Cortex of kidney (tissue), 1 donor: ENCODE data around the gene DENND1C.

Experiments
- DNase-seq: peaks from one replicate; lab custom pipeline; 2025; lab: John Stamatoyannopoulos, UW

DENND1C gene

DNA sequence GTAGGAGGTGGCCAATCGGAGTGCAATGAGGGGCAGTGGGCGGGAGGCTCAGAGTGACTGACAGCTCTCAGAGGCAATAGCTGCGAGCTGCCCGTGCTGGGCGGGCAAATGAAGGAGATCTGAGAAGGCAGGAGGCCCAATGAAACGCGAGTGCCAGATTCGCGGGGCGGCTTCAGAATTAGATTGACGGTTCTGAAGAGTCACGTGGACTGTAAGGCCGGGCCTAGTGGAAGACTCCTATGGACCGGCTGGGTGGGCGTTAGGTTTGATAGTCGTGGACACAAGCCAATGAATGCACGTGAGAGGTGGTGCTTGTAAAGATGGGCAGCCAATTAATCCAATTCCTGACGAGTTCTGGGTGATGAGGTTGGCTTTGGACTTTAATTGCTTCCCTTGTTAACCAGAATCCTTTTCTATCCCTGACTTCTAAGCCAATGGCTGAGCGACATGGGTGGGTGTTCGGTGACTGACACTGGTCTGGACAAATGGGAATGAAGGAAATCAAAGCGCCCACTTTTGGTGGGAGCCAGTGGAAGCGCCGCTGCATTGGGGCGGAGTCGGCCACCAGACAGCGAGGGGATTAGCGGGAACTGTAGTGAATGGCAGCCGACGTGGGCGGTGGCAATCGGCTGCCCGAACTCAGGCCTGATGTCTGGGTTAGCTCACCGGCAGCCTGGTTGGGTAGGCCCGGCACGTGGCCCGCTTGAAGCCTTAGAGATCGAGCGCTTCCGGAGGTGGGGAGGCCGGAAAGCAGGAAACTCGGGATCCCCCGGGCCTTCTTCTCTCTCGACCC lies 56.5 kb downstream of the DENND1C start:
- DNase-seq, result peak; percentile 81

DNA sequence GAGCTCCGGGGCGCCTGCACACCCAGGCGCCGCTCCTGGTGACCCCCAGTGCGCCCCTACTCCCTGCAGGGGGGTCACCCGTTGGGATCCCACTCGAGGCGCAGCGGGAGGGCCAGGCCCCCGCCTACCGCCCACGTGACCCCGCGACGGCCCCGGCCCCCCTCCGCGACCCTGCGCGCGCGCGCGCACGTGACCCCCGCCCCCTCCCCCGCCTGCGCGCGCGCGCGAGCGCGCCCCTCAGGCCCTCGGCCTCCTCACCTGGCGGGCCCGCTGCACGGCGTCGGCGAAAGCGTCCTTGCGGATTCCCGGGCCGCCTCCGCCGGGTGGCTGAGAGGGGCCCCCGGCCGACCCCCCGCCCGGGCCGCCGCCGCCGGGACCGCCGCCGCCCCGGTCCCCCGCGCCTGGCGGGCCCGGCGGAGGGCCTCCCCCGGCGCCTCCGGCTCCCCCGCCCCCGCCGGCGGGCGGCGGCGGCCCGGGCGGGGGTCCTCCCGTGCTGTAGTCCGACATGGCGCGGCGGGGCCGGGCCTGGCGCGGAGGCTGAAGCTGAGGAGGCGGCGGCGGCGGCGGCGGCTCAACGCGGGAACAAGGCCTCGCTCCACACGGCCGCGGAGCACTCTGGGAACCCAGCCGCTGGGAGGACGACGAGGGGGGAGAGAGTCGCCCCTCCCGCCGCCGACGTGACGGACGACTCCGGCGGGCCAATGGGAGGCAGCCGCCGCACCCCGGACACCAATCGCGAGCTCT lies 57.2 kb downstream of the DENND1C start, which contains the start of gene KHSRP:
KHSRP (minus strand) TSS at position 617 of the 744 bp plus-strand sequence; CDS start at position 507, 110 bp downstream.
- no peak for DNase-seq

DNA sequence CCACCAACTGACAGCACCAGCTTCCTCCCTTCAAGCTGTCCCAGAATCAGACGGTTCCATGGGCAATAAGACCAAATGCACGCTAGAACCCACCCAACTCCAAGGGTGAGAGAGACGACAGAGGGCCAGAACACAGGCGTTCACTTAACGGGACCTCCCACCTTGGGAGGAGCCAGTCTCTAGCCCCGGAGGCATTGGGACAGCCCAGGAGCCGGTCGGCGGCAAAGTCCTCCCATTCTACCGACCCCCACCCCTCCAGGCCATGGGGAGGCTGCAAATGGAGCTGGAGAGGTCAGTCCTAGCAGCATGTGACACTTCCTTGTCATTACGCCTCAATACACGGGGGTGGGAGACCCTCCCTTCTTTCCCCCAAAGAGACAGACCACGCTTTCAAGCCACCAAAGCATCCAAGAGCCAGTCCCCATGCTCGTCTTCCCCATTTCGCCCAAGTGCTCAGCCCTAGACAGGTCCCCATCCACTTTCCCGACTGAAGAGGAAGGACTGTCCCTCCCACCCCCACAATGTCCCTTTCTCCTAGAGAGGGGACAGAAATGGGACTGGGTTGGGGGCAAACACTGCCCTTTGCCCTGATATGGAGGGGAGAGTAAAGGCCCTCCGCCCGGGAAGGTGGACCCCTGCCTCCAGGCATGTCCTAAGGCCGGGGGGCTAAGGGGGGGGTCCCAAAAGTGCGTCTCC lies 57.9 kb downstream of the DENND1C start:
- no peak for DNase-seq

DNA sequence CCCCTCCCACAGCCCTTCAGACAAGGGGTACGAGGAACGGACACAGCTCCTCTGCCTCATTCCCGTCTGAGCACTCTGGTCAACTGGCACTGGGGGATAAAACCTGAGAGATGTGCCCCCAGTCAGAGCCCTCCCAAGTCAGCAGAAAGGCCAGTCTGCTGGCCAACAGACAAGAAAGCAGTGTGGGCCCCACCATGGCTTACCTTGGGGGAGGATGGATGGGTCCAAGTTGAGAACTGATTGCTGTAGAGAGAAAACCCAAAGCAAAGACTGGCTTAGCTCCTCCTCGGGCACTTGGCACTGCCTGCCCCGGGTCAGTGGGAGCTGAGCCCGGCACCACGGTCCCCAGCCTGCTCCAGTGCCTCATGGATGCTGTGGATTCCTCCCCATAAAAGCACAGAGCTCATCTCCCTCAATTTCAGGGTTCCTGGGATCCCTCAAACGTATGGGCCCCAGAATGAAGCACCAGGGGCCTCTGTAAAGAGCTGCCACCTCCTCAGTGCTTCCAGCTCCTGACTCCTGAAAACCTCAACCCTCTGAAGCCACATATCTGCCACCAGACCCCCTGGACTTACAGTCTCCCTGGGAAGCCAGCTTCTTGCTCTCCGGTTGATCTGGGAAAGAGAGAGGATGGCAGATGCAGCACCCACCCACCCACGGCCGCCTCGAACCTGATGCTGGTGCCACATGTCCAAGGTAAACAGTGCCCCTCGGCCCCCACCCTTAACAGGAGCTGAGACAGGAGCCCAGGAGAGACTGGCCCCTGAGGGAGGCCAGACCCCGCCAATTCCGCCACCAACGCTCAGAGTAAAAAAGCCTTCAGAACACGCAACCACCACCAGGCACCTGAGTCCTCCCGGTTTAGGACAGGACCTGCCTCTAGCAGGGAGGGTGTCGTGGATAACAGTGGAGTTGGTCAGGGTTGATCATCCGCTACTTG lies 60.2 kb downstream of the DENND1C start:
- no peak for DNase-seq

DNA sequence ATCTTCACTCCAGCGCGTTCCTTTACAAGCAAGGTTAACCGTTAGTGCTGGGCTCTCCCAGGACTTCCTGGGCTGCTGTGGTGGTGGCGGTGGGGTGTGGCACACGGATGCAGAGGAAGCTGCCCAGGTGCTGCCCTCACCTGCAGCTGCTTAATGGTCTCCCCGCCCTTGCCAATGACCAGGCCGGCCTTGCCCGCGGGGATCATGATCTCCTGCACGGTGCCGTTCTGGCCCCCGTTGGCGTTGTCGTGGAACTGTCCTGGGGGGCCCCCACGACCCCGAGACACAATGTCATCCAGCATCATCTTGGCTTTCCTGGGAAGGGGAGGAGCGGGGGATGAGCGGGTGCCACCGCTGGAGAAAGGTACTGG lies 63.0 kb downstream of the DENND1C start:
- DNase-seq, result no peak

DNA sequence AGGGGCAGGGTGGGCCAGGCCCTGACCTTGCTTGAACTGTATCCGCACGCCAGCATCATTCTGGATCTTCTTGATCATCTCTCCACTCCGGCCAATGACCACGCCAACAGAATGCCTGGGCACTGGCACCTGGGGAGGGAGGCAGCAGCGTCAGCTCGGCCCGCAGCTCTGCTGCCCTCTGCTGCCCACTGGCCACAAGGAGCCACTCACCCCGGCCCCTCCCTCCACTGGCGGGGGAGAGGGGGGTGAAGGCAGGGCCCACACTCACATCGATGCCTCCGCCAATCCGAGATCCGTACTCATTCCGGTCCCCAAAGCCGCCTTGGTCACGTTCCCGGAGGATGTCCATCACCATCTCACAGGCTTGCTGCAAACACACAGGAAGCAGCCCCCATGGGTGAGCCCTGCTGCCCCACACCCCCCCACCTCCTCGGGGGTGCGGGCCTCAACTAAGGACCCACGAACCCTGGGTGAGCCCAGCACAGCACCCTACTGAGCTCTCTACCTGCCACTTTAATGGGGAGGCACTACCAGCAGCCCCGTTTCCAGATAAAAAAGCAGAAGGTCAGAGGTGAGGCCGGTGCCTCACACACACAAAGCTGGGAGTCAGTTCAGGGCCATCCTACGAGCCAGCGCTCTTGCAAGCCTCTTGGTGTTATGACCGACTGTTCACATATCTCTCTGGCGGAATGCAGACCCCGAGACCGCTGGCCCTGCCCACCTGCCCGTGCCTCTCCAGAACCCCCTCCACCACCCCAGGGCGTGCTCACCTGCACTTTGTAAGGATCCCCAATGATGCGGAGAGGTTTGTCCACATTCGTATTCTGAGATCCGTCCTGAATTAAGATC lies 63.6 kb downstream of the DENND1C start:
- no peak for DNase-seq
